Natural killer cell treated with Interleukin-12 subunit alpha and Interleukin-12 subunit beta and Interleukin-15 and Interleukin-18, amount 100 ng/mL, for 72 hours (primary cell): Measurements from ENCODE around the gene BEGAIN. TPM values are rescaled to one million over a fixed set of nuclear protein-coding genes. Genes with fewer than 3 reads are reported as not detected.

ENCODE experiments used
- ATAC-seq, 2 donors: fragments of 150-1000 bp; cut with Tn5 transposase in 1 of 2; sonication (Bioruptor Pico), chemical (Tn5 transposase) in 1 of 2; 2 replicates each; pipeline ENCODE4 v1.10.0; 2021
- DNase-seq: peaks from one replicate; pipeline ENCODE4 v3.0.0; 2022; ENCODE audit warnings: low spot score
- H3K27ac Mint-ChIP-seq, 2 donors: 1 replicate in 1 of 2; 2 replicates in 1 of 2; pipeline ENCODE4 v1.8.0; 2022; ENCODE audit warnings: mixed read lengths in 2 of 2, mild to moderate bottlenecking in 1 of 2, moderate library complexity in 1 of 2
- H3K27me3 Mint-ChIP-seq, 2 donors: 1 replicate in 1 of 2; 2 replicates in 1 of 2; pipeline ENCODE4 v1.8.0; 2022; ENCODE audit warnings: mixed read lengths in 2 of 2
- H3K36me3 Mint-ChIP-seq: one replicate; pipeline ENCODE4 v1.8.0; 2022; ENCODE audit warnings: mixed read lengths
- H3K4me1 Mint-ChIP-seq, 2 donors: 1 replicate in 1 of 2; 2 replicates in 1 of 2; pipeline ENCODE4 v1.8.0; 2022; ENCODE audit warnings: low read depth in 2 of 2, mixed read lengths in 2 of 2, mild to moderate bottlenecking in 1 of 2
- H3K4me3 Mint-ChIP-seq: one replicate; pipeline ENCODE4 v1.8.0; 2022; ENCODE audit warnings: mixed read lengths
- H3K9me3 Mint-ChIP-seq: 2 replicates; pipeline ENCODE4 v1.8.0; 2022; ENCODE audit warnings: mixed read lengths
- total RNA-seq, 2 donors: library from RNA; stranded (reverse); gene quantifications; one replicate each; pipeline ENCODE4 v1.2.3, GENCODE V29; 2022

Gene BEGAIN
- total RNA-seq, 2 donors from 2014 or later, result not detected

DNA sequence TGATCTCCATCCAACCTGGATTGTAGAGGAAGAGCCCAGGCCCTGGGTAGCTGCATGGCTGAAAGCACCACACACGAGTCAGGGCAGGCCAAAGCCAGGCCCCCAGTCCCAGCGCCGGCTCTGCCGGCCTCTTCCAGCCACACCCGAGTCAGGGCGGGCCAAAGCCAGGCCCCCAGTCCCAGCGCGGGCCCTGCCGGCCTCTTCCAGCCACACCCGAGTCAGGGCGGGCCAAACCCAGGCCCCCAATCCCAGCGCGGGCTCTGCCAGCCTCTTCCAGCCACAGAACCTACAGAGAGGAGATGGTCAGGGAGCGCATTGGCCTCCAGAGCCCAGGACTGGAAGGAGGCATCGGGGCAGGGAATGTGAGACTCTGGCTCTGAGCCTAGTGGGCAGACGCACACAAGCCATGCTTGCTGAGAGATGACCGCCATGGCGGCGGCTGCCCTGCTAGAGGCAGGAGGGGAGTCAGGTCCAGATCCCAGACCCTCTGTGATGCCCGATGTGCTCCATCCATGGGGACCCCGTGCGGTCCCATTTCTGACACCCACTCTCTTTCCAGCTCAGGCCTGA lies 30.2 kb downstream of the BEGAIN start:
- peaks cover 11% of the 10 kb centered on the region in 2 donors for H3K27me3 Mint-ChIP-seq
- ATAC-seq, result no peak
- H3K36me3 Mint-ChIP-seq, result no peaks in the 10 kb centered on the region
- DNase-seq, result no peak
- H3K27ac Mint-ChIP-seq, result no peak overlapping the region
- H3K9me3 Mint-ChIP-seq, result no peaks in the 10 kb centered on the region
- peaks cover 0 to 6% of the 10 kb centered on the region in 2 donors for H3K4me1 Mint-ChIP-seq
- H3K4me3 Mint-ChIP-seq, result no peak overlapping the region

DNA sequence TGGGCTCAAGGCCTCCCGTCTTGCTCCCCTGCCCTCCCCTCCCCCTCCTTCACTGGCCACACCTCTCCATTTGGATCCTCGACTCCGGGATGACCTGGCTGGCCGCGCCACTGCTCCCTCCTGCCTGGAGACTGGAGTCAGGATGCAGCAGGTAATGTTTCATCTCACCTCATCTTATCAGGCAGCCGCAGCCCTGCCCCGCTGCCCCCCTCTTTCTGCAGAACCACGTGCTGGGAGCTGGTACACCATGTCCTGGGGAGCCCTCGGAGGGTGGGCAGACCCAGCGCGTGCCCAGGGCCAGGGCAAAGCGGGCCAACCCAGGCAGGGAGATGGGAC lies 31.1 kb downstream of the BEGAIN start:
- Mint-ChIP-seq H3K4me1 (peaks cover 0 to 6% of the 10 kb centered on the region in 2 donors), H3K36me3 (no peaks in the 10 kb centered on the region), H3K27me3 (peaks cover 11% of the 10 kb centered on the region in 2 donors), H3K27ac (no peak overlapping the region), H3K4me3 (no peak overlapping the region), H3K9me3 (no peaks in the 10 kb centered on the region)
- DNase-seq (no peak), ATAC-seq (no peak)

DNA sequence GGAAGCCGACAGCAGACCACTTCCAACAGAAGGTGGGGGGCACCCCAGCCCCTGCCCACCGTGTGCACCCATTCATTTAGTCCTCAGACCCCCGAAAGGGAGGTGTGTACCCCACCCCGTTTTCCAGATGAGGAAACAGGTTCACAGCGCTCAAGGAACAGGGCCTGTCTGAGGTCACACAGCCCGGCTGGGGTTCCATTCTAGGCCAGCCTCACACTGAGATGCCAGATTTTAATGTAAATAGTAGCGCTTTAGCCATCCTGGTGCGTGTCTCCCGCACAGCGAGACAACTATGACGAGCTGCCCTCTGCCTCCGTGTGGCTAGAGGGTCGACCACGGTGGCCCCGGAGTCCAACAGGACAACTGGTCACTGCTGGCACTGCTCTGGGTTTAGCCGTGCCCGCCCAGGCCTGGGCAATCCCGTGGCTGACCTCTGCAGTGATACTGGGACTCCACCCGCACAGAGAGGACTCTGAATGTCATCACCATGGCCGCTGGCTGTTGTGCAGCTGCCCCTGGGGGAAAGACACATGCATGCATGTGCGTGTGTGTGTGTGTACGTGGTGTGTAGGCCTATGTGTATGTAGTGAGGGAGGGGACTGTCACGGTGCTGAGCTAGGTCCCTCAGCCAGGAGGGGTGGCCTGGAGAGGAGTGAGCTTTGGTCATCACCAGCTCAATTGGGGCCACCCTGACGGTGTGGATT lies 31.6 kb downstream of the BEGAIN start:
- peaks cover 11% of the 10 kb centered on the region in 2 donors for H3K27me3 Mint-ChIP-seq
- H3K4me1 Mint-ChIP-seq, result peaks cover 0 to 6% of the 10 kb centered on the region in 2 donors
- H3K4me3 Mint-ChIP-seq, result no peak overlapping the region
- no peak for DNase-seq
- H3K27ac Mint-ChIP-seq, result no peak overlapping the region
- no peaks in the 10 kb centered on the region for H3K36me3 Mint-ChIP-seq
- H3K9me3 Mint-ChIP-seq, result no peaks in the 10 kb centered on the region
- no peak for ATAC-seq

DNA sequence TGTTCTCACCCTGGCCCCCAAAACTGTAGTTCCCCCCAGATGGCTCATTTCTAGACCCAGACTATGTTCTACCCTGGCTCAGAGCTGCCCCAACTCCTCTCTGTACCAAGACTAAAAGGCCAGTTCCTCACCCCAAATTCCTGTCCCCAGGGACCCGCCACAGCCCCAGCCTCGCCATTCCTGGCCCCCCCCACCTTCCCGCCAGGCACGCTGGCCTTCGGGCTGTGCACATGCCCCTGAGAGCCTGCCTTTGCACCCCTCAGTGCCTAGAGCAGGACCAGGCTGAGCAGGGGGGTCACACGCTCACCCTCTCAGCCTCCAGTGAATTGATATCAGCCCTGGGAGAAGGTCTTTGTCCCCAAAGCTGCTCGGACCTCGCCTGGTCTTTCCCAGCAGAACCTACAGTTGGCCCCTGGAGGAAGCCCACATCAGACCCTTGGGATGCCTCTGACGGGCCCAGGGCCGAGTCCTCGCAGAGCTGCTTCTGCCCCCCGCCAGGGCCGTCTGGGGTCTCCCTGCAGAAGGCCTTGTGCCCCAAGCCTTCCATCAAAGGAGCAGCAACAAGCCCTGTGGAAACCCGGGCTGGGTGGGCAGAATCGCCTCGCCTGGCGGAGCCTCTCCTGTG lies 32.4 kb downstream of the BEGAIN start:
- H3K4me1 Mint-ChIP-seq, result peaks cover 0 to 6% of the 10 kb centered on the region in 2 donors
- ATAC-seq, result no peak
- H3K4me3 Mint-ChIP-seq, result no peak overlapping the region
- H3K27ac Mint-ChIP-seq, result no peak overlapping the region
- H3K27me3 Mint-ChIP-seq, result peaks cover 11% of the 10 kb centered on the region in 2 donors
- H3K9me3 Mint-ChIP-seq, result no peaks in the 10 kb centered on the region
- H3K36me3 Mint-ChIP-seq, result no peaks in the 10 kb centered on the region
- no peak for DNase-seq

DNA sequence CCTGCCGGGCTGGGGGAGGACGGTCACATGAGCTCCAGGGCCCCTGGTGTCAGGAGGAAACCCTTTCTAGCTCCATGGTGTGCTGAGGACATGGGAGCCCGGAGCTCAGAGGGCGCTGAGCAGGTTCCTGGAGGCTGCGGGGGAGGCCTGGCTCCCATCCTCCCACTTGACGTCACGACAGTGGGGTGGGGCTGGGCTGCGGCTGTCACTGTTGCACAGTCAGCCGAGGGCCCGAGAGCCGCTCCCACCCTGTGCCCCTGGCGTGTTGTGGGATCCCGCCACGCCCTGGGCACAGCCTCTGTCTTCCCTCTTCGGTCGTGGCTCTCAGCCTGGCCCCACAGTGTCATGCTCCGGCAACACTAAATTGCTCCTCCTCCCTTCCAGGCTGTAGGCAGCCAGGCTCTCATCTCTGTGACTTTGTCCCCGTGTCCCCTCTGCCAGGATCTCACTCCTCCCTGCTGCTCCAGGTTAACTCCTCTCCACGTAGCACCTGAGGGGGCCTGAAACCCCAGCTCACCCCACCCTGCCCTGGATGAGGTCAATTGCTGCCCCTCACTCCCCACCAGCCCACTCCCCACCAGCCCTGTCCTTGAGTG lies 33.0 kb downstream of the BEGAIN start:
- DNase-seq (no peak), ATAC-seq (no peak)
- no peak overlapping the region for H3K27ac Mint-ChIP-seq

DNA sequence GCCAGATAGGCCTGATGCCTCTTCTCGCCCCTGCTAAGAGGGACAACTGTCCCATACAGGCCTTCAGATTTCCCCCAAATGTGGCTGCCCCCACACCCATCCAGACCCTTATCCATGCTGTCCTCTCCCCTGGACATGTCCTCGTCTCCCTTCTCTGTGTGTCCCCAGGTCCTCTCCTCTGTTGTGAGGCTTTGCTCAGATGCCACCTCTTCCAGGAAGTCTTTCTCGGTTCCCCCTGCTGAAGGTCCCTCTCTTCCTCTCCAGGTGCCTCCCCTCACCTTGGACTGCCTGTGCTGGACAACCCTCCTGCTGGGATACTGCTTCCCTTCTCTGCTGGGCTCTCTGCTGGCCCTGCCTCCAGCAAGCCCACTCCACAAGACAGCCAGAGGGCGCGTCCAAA lies 33.7 kb downstream of the BEGAIN start:
- Mint-ChIP-seq H3K27ac (no peak overlapping the region), H3K36me3 (no peaks in the 10 kb centered on the region), H3K9me3 (no peaks in the 10 kb centered on the region), H3K4me1 (peaks cover 0 to 10% of the 10 kb centered on the region in 2 donors), H3K27me3 (peaks cover 9 to 14% of the 10 kb centered on the region in 2 donors), H3K4me3 (no peak overlapping the region)
- ATAC-seq (no peak), DNase-seq (no peak)

More for the DNA sequence above, 33.0 kb downstream of the BEGAIN start:
- peaks cover 11 to 15% of the 10 kb centered on the region in 2 donors for H3K27me3 Mint-ChIP-seq
- no peak overlapping the region for H3K4me3 Mint-ChIP-seq
- H3K9me3 Mint-ChIP-seq, result no peaks in the 10 kb centered on the region
- no peaks in the 10 kb centered on the region for H3K36me3 Mint-ChIP-seq
- H3K4me1 Mint-ChIP-seq, result peaks cover 0 to 9% of the 10 kb centered on the region in 2 donors

DNA sequence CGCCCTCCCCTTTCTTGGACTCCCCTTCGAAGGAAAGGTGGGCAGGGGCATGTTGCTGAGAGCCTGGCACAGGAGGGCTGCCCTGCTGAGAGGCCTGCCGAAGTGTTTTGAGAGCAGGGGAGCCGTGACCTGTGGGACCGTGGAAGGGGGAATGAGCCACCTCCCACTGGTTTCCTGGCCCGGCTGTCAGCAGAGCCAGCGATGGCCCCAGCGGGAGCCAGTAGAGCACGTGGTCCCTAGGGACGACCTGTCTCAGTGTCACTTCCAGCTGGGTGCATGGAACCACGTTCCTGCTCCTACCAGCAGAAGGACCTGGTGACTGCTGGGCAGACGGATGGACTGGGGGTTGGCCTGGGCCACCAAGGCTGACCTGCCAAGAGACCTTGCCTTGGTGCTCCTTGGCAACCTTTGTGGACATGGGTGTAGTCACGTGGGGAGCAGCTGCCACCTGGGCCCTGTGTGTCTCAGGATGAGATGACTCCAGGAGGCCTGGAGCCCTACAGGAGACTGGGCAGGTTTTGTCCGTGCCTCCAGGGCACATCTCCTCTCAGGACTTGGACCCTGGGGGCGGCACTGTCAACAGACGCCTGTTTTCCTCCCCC lies 34.6 kb downstream of the BEGAIN start:
- DNase-seq (no peak), ATAC-seq (no peak)
- Mint-ChIP-seq H3K36me3 (no peaks in the 10 kb centered on the region), H3K4me3 (no peak overlapping the region), H3K9me3 (no peaks in the 10 kb centered on the region), H3K27me3 (peaks cover 1 to 12% of the 10 kb centered on the region in 2 donors), H3K27ac (no peak overlapping the region), H3K4me1 (peaks cover 0 to 5% of the 10 kb centered on the region in 2 donors)

DNA sequence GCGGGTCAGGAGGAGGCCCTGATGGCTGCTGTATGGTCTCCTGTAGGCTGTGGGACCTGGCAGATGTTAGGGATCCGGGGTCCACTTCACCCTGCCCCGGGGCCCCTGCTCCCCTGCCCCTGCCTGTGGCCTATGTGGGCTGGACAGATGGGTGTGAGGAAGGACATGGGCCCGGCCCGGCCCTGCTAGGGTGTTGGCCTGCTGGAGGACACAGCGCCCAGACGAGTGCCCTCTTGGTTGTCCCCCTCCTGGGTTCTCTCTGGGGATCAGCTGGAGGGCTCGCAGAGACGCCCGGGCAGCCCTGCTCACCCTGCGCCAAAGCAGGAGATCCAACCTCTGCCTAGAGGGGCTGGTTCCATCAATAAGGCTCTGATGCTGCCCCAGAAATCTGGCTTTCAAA lies 36.2 kb downstream of the BEGAIN start:
- Mint-ChIP-seq H3K9me3 (no peaks in the 10 kb centered on the region), H3K4me1 (peaks cover 0 to 4% of the 10 kb centered on the region in 2 donors), H3K27me3 (peaks cover 0 to 12% of the 10 kb centered on the region in 2 donors), H3K27ac (no peak overlapping the region), H3K36me3 (no peaks in the 10 kb centered on the region), H3K4me3 (no peak overlapping the region)
- DNase-seq (no peak), ATAC-seq (no peak)

DNA sequence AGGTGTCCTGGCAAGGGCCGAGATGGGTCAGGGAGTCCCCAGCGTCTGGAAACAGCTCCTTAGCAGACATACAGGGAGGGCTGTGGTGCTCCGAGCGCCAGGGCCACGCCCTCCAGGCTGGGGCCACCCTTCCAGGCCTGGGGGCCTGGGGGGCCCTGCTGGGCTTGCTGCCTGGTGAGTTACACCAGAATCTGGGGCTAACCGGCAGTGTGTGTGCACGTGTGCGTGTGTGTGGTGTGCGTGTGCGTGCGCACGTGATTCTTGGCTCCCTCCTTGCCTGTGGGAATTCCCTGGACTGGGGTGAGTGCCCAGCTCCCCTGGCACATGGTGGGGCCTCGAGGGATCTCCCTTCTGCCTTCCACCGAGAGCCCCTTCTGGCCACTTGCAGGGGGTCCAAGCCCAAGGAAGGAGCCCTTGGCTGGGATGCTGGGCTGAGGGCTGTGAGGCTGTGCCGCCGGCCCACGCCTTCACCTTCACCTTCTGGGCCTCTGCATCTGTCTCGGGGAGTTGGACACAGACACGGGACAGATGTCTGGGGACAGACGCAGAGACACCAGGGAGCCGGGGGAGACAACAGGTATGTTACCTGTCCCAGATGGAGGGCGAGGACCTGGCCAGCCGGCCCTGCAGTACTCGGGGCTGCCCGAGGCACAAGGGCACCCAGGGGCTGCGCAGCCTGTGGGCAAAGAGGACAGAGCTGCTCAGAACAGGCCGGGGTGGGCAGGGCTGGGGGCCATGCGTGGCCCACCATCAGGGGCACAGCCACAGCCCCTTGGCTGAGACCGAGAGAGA lies 37.2 kb downstream of the BEGAIN start:
- H3K9me3 Mint-ChIP-seq, result no peaks in the 10 kb centered on the region
- H3K27me3 Mint-ChIP-seq, result peaks cover 0 to 8% of the 10 kb centered on the region in 2 donors
- DNase-seq (no peak), ATAC-seq (no peak)
- H3K4me3 Mint-ChIP-seq, result no peak overlapping the region
- no peak overlapping the region for H3K27ac Mint-ChIP-seq
- H3K4me1 Mint-ChIP-seq, result peaks cover 0 to 4% of the 10 kb centered on the region in 2 donors
- H3K36me3 Mint-ChIP-seq, result no peaks in the 10 kb centered on the region

DNA sequence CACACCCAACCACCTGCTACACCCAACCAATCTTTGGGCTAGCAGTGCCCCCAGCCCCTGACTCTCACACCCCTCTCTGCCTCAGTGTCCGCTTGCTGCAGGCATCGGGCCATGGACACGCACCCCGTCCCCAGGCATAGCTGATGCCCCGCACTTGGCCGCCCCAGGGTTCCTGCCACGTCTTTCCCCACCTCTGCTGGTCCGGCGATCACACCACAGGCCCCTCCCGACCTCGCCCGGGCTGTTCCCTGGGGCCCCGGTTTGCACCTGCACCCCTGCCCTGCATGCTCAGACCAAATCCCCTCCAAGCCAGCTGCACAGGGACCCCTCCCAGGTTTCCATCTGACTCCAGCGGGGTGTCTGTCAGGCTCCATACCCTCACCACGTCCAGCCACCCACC lies 38.3 kb downstream of the BEGAIN start:
- Mint-ChIP-seq H3K27ac (no peak overlapping the region), H3K27me3 (peaks cover 0 to 8% of the 10 kb centered on the region in 2 donors), H3K9me3 (no peaks in the 10 kb centered on the region), H3K4me1 (peaks cover 0 to 4% of the 10 kb centered on the region in 2 donors), H3K36me3 (no peaks in the 10 kb centered on the region), H3K4me3 (no peak overlapping the region)
- DNase-seq (no peak), ATAC-seq (no peak)

DNA sequence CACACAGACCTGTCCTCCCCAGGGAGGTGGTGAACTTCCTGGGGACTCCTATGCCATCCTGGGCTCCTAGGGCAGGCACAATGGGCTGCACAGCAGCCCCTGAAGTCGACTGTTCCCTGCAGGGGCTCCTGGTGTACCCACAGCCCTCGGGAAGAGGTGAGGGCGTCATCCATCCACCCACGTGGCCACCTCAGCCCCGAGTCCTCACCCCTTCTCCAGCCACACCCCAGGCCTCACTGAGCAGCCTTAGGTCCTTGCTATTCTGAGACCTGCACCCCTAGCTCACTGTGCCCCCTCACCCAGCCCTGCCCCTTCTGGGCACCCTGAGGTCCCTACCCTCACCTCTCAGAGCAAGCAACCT lies 38.9 kb downstream of the BEGAIN start:
- H3K4me1 Mint-ChIP-seq, result peaks cover 0 to 4% of the 10 kb centered on the region in 2 donors
- no peak for ATAC-seq
- H3K9me3 Mint-ChIP-seq, result no peaks in the 10 kb centered on the region
- H3K36me3 Mint-ChIP-seq, result no peaks in the 10 kb centered on the region
- no peak overlapping the region for H3K4me3 Mint-ChIP-seq
- H3K27ac Mint-ChIP-seq, result no peak overlapping the region
- H3K27me3 Mint-ChIP-seq, result peaks cover 0 to 6% of the 10 kb centered on the region in 2 donors
- no peak for DNase-seq

DNA sequence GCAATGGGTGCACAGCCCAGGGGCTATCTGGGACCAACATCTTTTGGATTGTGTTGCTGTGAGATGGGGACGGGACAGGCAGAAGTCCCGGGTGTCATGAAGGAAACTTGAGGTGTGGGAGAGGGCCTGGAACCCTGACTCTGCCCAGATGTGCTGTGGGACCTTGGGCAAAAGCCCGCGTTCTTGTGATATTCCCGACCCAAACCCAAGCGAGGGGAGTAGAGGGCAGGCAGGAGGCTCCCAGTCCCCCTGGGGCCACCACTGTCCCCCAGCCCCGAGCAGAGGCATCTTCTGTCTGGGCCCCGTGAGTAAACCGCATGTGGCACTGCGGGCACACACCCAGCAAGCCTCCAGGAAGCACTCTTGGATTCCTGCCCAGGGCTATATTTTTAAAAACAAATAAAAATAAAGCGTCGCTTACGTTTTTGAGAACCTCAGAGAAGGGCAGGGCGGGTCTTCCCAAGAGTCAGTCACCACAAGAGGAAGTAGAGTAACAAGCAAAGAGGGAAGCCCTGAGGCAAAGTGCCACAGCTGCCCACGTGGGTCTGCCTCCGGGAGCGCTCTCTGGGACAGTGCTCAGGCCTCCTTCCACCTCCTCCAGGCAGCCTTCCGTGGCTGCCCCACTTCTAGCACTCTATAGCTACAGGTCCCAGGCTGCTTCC lies 39.5 kb downstream of the BEGAIN start:
- no peak for DNase-seq
- Mint-ChIP-seq H3K4me1 (peaks cover 0 to 7% of the 10 kb centered on the region in 2 donors), H3K9me3 (no peaks in the 10 kb centered on the region), H3K27me3 (peaks cover 0 to 6% of the 10 kb centered on the region in 2 donors), H3K36me3 (no peaks in the 10 kb centered on the region), H3K4me3 (peak overlapping the region; percentile 12), H3K27ac (no peak overlapping the region)
- no peak for ATAC-seq

DNA sequence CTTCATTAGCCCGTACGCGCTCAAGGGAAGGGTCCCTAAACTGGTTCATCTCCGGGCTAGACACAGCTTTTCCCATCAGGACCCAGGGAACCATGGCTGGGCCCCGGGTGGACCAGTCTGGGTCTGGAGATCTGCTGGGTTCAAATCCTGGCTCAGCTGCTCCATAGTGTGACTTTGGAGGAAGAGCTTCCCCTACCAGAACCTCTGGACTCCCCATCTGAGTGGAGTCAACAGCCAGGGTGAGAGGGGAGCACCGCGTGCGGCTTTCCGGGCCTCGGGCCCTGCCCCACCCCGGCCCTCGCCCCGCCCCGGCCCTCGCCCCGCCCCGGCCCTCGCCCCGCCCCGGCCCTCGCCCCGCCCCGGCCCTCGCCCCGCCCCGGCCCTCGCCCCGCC lies 41.2 kb downstream of the BEGAIN start:
- Mint-ChIP-seq H3K4me1 (peaks cover 0 to 7% of the 10 kb centered on the region in 2 donors), H3K4me3 (peak overlapping the region; percentile 77), H3K9me3 (no peaks in the 10 kb centered on the region), H3K27me3 (peaks cover 0 to 6% of the 10 kb centered on the region in 2 donors), H3K27ac (no peak overlapping the region), H3K36me3 (no peaks in the 10 kb centered on the region)
- DNase-seq (no peak), ATAC-seq (peak in 1 of 2 donors; percentile 54)
